ENCODE data around the gene ZNF525.

- TF ChIP-seq CTCF (IDR thresholded peaks at IDR 0.05) (no peak), POLR2A (IDR thresholded peaks at IDR 0.05) (no peak)
Observed at GRCh38 chr19:53389978-53390377, 24.5 kb downstream of the ZNF525 start.
